Dermis blood vessel endothelial cell (primary cell): ENCODE measurements around the gene COL18A1. TPM values are rescaled to one million over a fixed set of nuclear protein-coding genes. Genes with fewer than 3 reads are reported as not detected.

ENCODE experiments used
- DNase-seq: peaks from one replicate; pipeline ENCODE4 v3.0.0; 2010
- total RNA-seq: library from RNA; depleted of rRNA; stranded (reverse); fragments of >200 nt; gene quantifications from 2 replicates; pipeline ENCODE4 v1.2.3, GENCODE V29; 2014

Gene COL18A1
- total RNA-seq, 1 donor from 2014 or later, result 309 TPM

GRCh38 chr21:45415188-45415942 lies 10.4 kb downstream of the COL18A1 start:
- DNase-seq, result no peak

- no peak for DNase-seq
Measured at GRCh38 chr21:45415943-45416611, 11.1 kb downstream of the COL18A1 start.

- no peak for DNase-seq
Measured at GRCh38 chr21:45416620-45417019, 11.7 kb downstream of the COL18A1 start.

GRCh38 chr21:45417256-45417950 lies 12.4 kb downstream of the COL18A1 start:
- DNase-seq, result no peak

GRCh38 chr21:45417951-45418300 lies 13.0 kb downstream of the COL18A1 start:
- DNase-seq, result no peak

GRCh38 chr21:45418301-45419071 lies 13.5 kb downstream of the COL18A1 start:
- no peak for DNase-seq

GRCh38 chr21:45419162-45419561 lies 14.2 kb downstream of the COL18A1 start:
- DNase-seq, result no peak

GRCh38 chr21:45420061-45421041 lies 15.4 kb downstream of the COL18A1 start:
- DNase-seq, result no peak

GRCh38 chr21:45421071-45421845 lies 16.3 kb downstream of the COL18A1 start:
- peak; percentile 56 for DNase-seq

- no peak for DNase-seq
Measured at GRCh38 chr21:45421846-45422775, 17.1 kb downstream of the COL18A1 start.

- no peak for DNase-seq
Measured at GRCh38 chr21:45423201-45423955, 18.4 kb downstream of the COL18A1 start.

- DNase-seq, result no peak
Measured at GRCh38 chr21:45423968-45424853, 19.2 kb downstream of the COL18A1 start.

GRCh38 chr21:45424854-45425795 lies 20.2 kb downstream of the COL18A1 start:
- DNase-seq, result no peak

GRCh38 chr21:45427331-45428271 lies 22.6 kb downstream of the COL18A1 start:
- DNase-seq, result peak; percentile 90

- DNase-seq, result no peak
Measured at GRCh38 chr21:45428534-45428933, 23.6 kb downstream of the COL18A1 start.
